TTC549 (cell line): ENCODE data around the gene GABRG3.

Experiments
- FAIRE-seq: peaks from 2 replicates; lab custom pipeline; 2012; peaks lifted over from hg19 to GRCh38; lab: Jason Lieb, UNC

GABRG3 gene

GRCh38 chr15:27527490-27528067 is 556.6 kb downstream of the GABRG3 start:
- FAIRE-seq: no peak

GRCh38 chr15:27529399-27529798 is 558.4 kb downstream of the GABRG3 start:
- no peak for FAIRE-seq

- no peak for FAIRE-seq
These were observed 560.0 kb downstream of the GABRG3 start for GRCh38 chr15:27530994-27531393.

- no peak for FAIRE-seq
These were observed 561.4 kb downstream of the GABRG3 start for GRCh38 chr15:27532358-27532757.

GRCh38 chr15:27535445-27536129 is 564.6 kb downstream of the GABRG3 start:
- no peak for FAIRE-seq

- no peak for FAIRE-seq
These were observed 567.3 kb downstream of the GABRG3 start for GRCh38 chr15:27538325-27538724.

- FAIRE-seq: no peak
These were observed 570.6 kb downstream of the GABRG3 start for GRCh38 chr15:27541581-27541980.

GRCh38 chr15:27545494-27546255 is 574.7 kb downstream of the GABRG3 start:
- FAIRE-seq: no peak

GRCh38 chr15:27549746-27550145 is 578.8 kb downstream of the GABRG3 start:
- no peak for FAIRE-seq

GRCh38 chr15:27550635-27551034 is 579.7 kb downstream of the GABRG3 start:
- FAIRE-seq: no peak

- no peak for FAIRE-seq
These were observed 590.8 kb downstream of the GABRG3 start for GRCh38 chr15:27561816-27562215.

GRCh38 chr15:27563765-27564370 is 592.9 kb downstream of the GABRG3 start:
- FAIRE-seq: no peak

GRCh38 chr15:27564656-27565055 is 593.7 kb downstream of the GABRG3 start:
- no peak for FAIRE-seq

- no peak for FAIRE-seq
These were observed 599.8 kb downstream of the GABRG3 start for GRCh38 chr15:27570746-27571145.

- no peak for FAIRE-seq
These were observed 603.0 kb downstream of the GABRG3 start for GRCh38 chr15:27573805-27574485.

- FAIRE-seq: no peak
These were observed 603.6 kb downstream of the GABRG3 start for GRCh38 chr15:27574541-27575054.

GRCh38 chr15:27575521-27575920 is 604.5 kb downstream of the GABRG3 start:
- FAIRE-seq: no peak

- no peak for FAIRE-seq
These were observed 605.6 kb downstream of the GABRG3 start for GRCh38 chr15:27576576-27576975.

GRCh38 chr15:27579738-27580137 is 608.8 kb downstream of the GABRG3 start:
- no peak for FAIRE-seq

- FAIRE-seq: no peak
These were observed 611.9 kb downstream of the GABRG3 start for GRCh38 chr15:27582726-27583410.

- no peak for FAIRE-seq
These were observed 612.7 kb downstream of the GABRG3 start for GRCh38 chr15:27583651-27584050.
